Retinal pigment epithelial cell (primary cell): ENCODE data around the gene PHF21A.

Experiments used
- DNase-seq: peaks from one replicate; pipeline ENCODE4 v3.0.0-alpha.2; 2010; ENCODE audit warnings: low read depth
- H3K4me3 ChIP-seq: 2 replicates; pipeline ENCODE4 v1.5.1; 2011; ENCODE audit warnings: mild to moderate bottlenecking, low read length, control low read depth, moderate library complexity
- TF ChIP-seq, protein P1 (sequence below): conservative IDR thresholded peaks from 2 replicates; pipeline ENCODE4 v1.5.1; 2011; ENCODE audit warnings: low read depth, low read length, control low read depth, inconsistent platforms

Gene PHF21A

DNA sequence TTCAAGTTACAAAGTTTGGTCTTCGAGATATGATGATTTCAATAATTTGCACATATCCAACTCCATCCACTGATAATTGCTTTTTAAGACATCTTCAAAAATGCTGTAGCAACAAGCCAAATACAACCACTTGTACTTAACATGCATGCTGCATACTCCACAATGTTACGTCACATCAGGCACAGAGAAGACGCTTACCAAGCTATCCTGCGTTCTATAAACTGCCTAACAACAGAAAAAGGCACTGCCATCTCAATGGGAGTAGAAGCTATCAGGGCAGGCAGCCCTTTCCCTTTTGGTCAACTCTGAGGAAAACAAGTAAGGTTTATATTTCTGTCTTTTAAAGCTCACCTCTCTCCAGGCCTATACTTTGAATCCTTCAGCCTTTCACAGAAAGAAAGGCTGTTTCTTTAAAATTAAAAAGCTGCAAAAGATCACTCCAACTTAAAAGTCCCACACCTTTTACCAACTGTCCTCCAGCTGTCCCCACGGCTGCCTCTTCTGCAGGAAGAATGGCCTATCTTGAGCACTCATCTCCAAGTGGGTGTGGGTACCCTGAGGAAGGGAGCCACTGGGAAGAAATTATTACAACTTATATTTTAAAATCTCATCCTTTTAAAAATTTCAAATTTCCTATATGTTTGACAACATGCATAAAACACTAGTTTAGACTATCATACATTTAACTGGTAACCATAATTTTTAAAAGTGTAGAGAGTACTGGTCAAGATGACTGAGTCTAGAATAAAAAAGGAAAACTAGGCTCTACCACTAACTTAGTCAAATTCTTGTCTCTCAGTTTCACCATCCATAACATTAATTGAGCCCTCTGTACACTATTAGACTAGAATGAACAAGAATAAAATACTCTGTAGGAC lies 14.5 kb downstream of the PHF21A start:
- no peak overlapping the region for H3K4me3 ChIP-seq
- no peak for DNase-seq
- TF ChIP-seq, protein P1, sequence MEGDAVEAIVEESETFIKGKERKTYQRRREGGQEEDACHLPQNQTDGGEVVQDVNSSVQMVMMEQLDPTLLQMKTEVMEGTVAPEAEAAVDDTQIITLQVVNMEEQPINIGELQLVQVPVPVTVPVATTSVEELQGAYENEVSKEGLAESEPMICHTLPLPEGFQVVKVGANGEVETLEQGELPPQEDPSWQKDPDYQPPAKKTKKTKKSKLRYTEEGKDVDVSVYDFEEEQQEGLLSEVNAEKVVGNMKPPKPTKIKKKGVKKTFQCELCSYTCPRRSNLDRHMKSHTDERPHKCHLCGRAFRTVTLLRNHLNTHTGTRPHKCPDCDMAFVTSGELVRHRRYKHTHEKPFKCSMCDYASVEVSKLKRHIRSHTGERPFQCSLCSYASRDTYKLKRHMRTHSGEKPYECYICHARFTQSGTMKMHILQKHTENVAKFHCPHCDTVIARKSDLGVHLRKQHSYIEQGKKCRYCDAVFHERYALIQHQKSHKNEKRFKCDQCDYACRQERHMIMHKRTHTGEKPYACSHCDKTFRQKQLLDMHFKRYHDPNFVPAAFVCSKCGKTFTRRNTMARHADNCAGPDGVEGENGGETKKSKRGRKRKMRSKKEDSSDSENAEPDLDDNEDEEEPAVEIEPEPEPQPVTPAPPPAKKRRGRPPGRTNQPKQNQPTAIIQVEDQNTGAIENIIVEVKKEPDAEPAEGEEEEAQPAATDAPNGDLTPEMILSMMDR: no peak

DNA sequence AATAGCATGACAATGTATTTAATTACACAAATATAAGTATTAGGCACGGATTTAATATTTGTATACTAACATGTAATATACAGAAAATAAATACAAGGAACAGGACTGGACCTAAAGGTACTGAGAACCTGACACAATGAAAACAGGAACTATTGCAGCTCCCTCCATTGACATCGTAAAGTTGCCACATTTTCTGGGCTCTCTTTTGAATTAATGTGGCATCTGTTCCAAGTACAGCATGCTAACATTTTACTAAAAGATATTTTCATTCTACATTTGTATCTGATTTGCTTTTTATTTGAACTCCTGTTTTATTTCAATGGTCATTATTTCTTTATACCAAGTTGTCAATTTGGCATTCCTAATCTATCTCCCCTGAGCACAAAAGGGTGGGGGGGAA lies 15.3 kb downstream of the PHF21A start:
- TF ChIP-seq, protein P1: no peak
- H3K4me3 ChIP-seq: no peak overlapping the region
- no peak for DNase-seq

DNA sequence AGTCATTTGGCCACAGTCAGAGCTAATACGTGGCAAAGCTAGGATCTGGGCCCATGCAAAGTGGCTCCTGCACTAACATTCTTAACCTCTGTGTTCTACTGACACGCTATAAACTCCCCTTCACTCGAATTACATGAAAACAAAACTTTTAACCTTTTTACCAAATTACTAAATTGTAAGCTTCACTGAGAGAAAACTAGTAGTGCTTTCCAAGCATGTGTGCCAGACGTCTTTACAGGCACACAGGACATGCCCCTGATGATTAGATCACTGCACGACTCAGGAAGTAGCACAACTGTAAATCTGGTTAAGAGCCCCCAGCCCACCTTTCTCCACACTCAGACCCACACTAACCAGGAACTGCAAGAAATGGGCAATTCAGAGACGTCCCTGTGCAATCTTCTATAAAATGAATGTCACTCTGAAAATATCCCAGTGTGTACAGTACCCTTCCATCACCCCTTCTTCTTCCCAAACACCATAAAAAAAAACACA lies 16.1 kb downstream of the PHF21A start:
- no peak overlapping the region for H3K4me3 ChIP-seq
- TF ChIP-seq, protein P1: no peak
- no peak for DNase-seq

DNA sequence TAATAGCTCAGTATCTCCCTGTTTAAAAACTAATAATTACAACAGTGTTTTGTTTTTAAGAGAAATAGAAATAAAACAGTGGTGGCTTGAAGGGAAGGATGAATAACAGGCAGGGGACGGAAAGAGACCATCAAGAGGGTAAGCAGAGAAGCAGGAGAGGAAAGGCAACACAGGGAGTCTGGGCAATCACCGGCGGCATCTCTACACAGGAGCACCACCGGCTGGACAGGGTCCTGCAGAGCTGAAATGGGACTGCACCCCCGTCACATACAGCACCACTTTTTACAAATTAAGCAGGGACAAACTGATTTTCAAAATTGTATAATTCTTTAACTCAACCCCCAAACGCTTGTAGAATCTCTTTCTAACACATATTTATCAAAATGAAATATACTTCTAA lies 18.4 kb downstream of the PHF21A start:
- TF ChIP-seq, protein P1: no peak
- H3K4me3 ChIP-seq: no peak overlapping the region
- DNase-seq: no peak

DNA sequence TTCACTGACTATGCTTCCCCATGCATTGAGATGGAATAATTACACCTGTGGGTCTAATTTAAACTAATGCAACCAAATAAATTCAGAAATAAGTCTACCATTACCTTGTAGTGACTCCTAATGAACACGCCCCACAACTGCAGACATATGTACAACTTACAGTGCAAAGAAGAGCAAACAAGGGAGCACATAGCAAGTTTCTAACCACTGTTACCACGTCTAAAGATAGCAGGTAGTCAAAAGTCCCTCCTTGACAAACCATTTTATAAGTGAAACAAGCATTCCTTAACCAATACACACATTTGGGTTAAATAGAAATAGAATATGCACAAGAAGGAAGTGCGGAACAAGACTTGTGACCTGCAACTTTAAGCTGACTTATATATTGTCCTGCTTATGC lies 20.6 kb downstream of the PHF21A start:
- TF ChIP-seq, protein P1: no peak
- H3K4me3 ChIP-seq: no peak overlapping the region
- DNase-seq: no peak

DNA sequence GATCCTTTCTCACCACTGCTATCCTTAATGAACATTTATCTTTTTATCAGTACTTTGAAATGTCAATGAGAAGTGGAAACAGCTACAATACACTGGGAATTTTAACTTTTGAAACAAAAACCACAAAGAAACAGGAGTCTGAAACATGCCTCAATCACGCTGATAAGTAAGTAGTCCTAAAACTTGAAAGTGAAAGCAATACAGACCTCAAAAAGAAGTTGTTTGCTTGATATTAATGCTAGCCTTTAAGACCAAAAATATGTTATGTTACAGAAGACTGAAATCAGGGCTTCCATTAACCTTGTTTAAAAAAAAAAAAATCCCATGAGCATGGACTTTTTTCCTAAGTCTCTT lies 21.3 kb downstream of the PHF21A start:
- DNase-seq: no peak
- no peak overlapping the region for H3K4me3 ChIP-seq
- TF ChIP-seq, protein P1: no peak

DNA sequence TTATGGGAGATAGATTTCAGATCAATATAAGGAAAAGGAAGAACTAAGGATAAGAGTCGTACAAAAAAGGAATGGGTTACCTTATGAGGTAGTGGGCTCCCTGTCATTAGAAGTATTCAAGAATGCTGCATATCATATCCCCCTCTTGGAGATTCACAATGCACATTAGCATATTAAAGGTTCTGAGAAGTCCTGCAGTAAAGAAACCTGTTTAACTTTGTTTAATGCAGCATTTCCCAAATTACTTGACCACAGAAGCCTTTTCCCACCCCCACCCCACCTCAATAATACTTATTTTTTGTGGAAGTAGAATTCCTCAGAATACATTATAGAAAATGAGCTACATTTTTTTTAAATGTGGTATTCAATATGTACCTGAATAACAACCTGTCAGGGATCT lies 30.9 kb downstream of the PHF21A start:
- TF ChIP-seq, protein P1: no peak
- H3K4me3 ChIP-seq: no peak overlapping the region
- no peak for DNase-seq
